GM19324 (cell line): ENCODE results near the gene FITM1.

Source experiments
- ATAC-seq: cut with Tn5 transposase; IDR thresholded peaks from one replicate; pipeline ENCODE4 v1.9.1; 2021; ENCODE audit warnings: mild to moderate bottlenecking, moderate library complexity; ENCODE audit not compliant: unreplicated experiment, low FRiP score

Gene FITM1

GRCh38 chr14:24179294-24179960, 49.0 kb downstream of the FITM1 start:
- ATAC-seq: no peak

- no peak for ATAC-seq
These were observed 49.7 kb downstream of the FITM1 start for GRCh38 chr14:24179961-24180796.

GRCh38 chr14:24181371-24182077, 51.1 kb downstream of the FITM1 start:
- no peak for ATAC-seq
